CD8-positive, alpha-beta memory T cell (primary cell): ENCODE results near the gene NPY4R2. TPM values are rescaled to one million over a fixed set of nuclear protein-coding genes. Genes with fewer than 3 reads are reported as not detected.
"Not testable (repeated sequence)": the region's sequence is repeated elsewhere in the genome, so short reads cannot be mapped to it uniquely, and the experiment has no call there.

Experiments used
- CTCF ChIA-PET: fragments of 350-600 bp; sonication (Branson Sonifier 250); formaldehyde crosslinking; loops from one replicate; lab custom pipeline; 2021; ENCODE audit warnings: antibody characterized with exemption; lab: Charles Lee
- POLR2A ChIA-PET: fragments of 350-600 bp; sonication (Branson Sonifier 250); formaldehyde crosslinking; loops from one replicate; lab custom pipeline; 2021; ENCODE audit warnings: antibody characterized with exemption; lab: Charles Lee
- DNase-seq, 5 donors: peaks; one replicate each; pipeline versions ENCODE4 v3.0.0 to v3.0.0-alpha.2; 2020 to 2022; ENCODE audit warnings: mixed read lengths in 1 of 5
- H3K27ac ChIP-seq: one replicate; pipeline ENCODE4 v1.7.0; 2013; ENCODE audit warnings: low read depth, mild to moderate bottlenecking, low read length, moderate library complexity
- H3K27me3 ChIP-seq: 2 replicates; pipeline ENCODE4 v1.7.0; 2013; ENCODE audit warnings: low read length, mild to moderate bottlenecking; ENCODE audit not compliant: insufficient read depth, poor library complexity, severe bottlenecking
- H3K36me3 ChIP-seq: 2 replicates; pipeline ENCODE4 v1.7.0; 2013; ENCODE audit warnings: mild to moderate bottlenecking, low read length, moderate library complexity; ENCODE audit not compliant: insufficient read depth
- H3K4me1 ChIP-seq: 2 replicates; pipeline ENCODE4 v1.7.0; 2013; ENCODE audit warnings: mild to moderate bottlenecking, low read length, moderate library complexity; ENCODE audit not compliant: insufficient read depth
- H3K4me3 ChIP-seq: 2 replicates; pipeline ENCODE4 v1.7.0; 2013; ENCODE audit warnings: mild to moderate bottlenecking, low read length
- H3K9me3 ChIP-seq: 2 replicates; pipeline ENCODE4 v1.7.0; 2013; ENCODE audit warnings: mild to moderate bottlenecking, low read length
- H3K27ac Mint-ChIP-seq, 8 donors: one replicate each; pipeline ENCODE4 v1.8.0; 2020 to 2021; ENCODE audit warnings: mixed read lengths in 8 of 8, mild to moderate bottlenecking in 6 of 8, inconsistent platforms in 3 of 8, moderate library complexity in 3 of 8
- H3K27me3 Mint-ChIP-seq, 2 donors: one replicate each; pipeline ENCODE4 v1.8.0; 2020 to 2021; ENCODE audit warnings: mixed read lengths in 2 of 2, mild to moderate bottlenecking in 1 of 2, moderate library complexity in 1 of 2
- H3K36me3 Mint-ChIP-seq, 3 donors: one replicate each; pipeline ENCODE4 v1.8.0; 2020 to 2021; ENCODE audit warnings: mixed read lengths in 3 of 3, inconsistent platforms in 1 of 3, mild to moderate bottlenecking in 1 of 3
- H3K4me1 Mint-ChIP-seq, 3 donors: one replicate each; pipeline ENCODE4 v1.8.0; 2020 to 2021; ENCODE audit warnings: mixed read lengths in 3 of 3, inconsistent platforms in 1 of 3, mild to moderate bottlenecking in 1 of 3
- H3K4me3 Mint-ChIP-seq, 7 donors: one replicate each; pipeline ENCODE4 v1.8.0; 2020 to 2021; ENCODE audit warnings: mixed read lengths in 7 of 7, mild to moderate bottlenecking in 6 of 7, moderate library complexity in 4 of 7, inconsistent platforms in 2 of 7
- H3K9me3 Mint-ChIP-seq, 5 donors: one replicate each; pipeline ENCODE4 v1.8.0; 2020 to 2022; ENCODE audit warnings: mixed read lengths in 5 of 5, mild to moderate bottlenecking in 3 of 5, moderate library complexity in 2 of 5, inconsistent platforms in 1 of 5
- polyA plus RNA-seq: library from polyadenylated mRNA; unstranded; fragments of 300-500 nt; fragmentation: Illumina TruSeq; gene quantifications from one replicate; pipeline ENCODE4 v1.2.3, GENCODE V29; 2021
- total RNA-seq, 2 experiments: library from RNA; stranded (reverse); gene quantifications; one replicate each; pipeline ENCODE4 v1.2.3, GENCODE V29; 2021

NPY4R2 gene
- total and polyA plus RNA-seq, 3 experiments from 2014 or later = not detected

- H3K9me3 ChIP-seq, POLR2A ChIA-PET, H3K36me3 ChIP-seq, DNase-seq, H3K27me3 Mint-ChIP-seq, H3K4me1 Mint-ChIP-seq, H3K4me1 ChIP-seq, H3K9me3 Mint-ChIP-seq, H3K27ac Mint-ChIP-seq, H3K4me3 Mint-ChIP-seq, H3K27me3 ChIP-seq, H3K4me3 ChIP-seq, H3K36me3 Mint-ChIP-seq, CTCF ChIA-PET, H3K27ac ChIP-seq: not testable (repeated sequence)
Observed at GRCh38 chr10:47892494-47893261, 25.8 kb upstream of the NPY4R2 start.

- H3K9me3 Mint-ChIP-seq, H3K9me3 ChIP-seq, H3K27ac Mint-ChIP-seq, H3K4me3 Mint-ChIP-seq, H3K36me3 ChIP-seq, H3K27ac ChIP-seq, DNase-seq, H3K36me3 Mint-ChIP-seq, POLR2A ChIA-PET, H3K27me3 ChIP-seq, H3K4me3 ChIP-seq, H3K27me3 Mint-ChIP-seq, H3K4me1 Mint-ChIP-seq, H3K4me1 ChIP-seq, CTCF ChIA-PET: not testable (repeated sequence)
Observed at GRCh38 chr10:47894571-47894970, 23.9 kb upstream of the NPY4R2 start.

- H3K27ac Mint-ChIP-seq, POLR2A ChIA-PET, H3K4me3 Mint-ChIP-seq, DNase-seq, H3K27me3 Mint-ChIP-seq, H3K36me3 Mint-ChIP-seq, H3K27me3 ChIP-seq, H3K9me3 ChIP-seq, H3K9me3 Mint-ChIP-seq, H3K4me1 Mint-ChIP-seq, H3K27ac ChIP-seq, H3K4me3 ChIP-seq, H3K4me1 ChIP-seq, CTCF ChIA-PET, H3K36me3 ChIP-seq: not testable (repeated sequence)
Observed at GRCh38 chr10:47897813-47898212, 20.6 kb upstream of the NPY4R2 start.

- not testable (repeated sequence) for H3K36me3 Mint-ChIP-seq, H3K4me3 Mint-ChIP-seq
Observed at GRCh38 chr10:47909333-47909732, 9.1 kb upstream of the NPY4R2 start.

GRCh38 chr10:47910486-47910885, 8.0 kb upstream of the NPY4R2 start:
- H3K4me1 ChIP-seq, H3K27ac Mint-ChIP-seq, POLR2A ChIA-PET, H3K9me3 ChIP-seq, CTCF ChIA-PET, H3K27me3 ChIP-seq, H3K36me3 Mint-ChIP-seq, H3K4me3 ChIP-seq, DNase-seq, H3K9me3 Mint-ChIP-seq, H3K27ac ChIP-seq, H3K36me3 ChIP-seq, H3K4me3 Mint-ChIP-seq, H3K27me3 Mint-ChIP-seq, H3K4me1 Mint-ChIP-seq: not testable (repeated sequence)

More at GRCh38 chr10:47909333-47909732, 9.1 kb upstream of the NPY4R2 start:
- DNase-seq, H3K4me1 Mint-ChIP-seq, H3K27ac ChIP-seq, H3K27me3 Mint-ChIP-seq, CTCF ChIA-PET, H3K4me1 ChIP-seq, H3K9me3 Mint-ChIP-seq, H3K27me3 ChIP-seq, H3K27ac Mint-ChIP-seq, H3K9me3 ChIP-seq, H3K4me3 ChIP-seq, POLR2A ChIA-PET, H3K36me3 ChIP-seq: not testable (repeated sequence)

- H3K9me3 Mint-ChIP-seq, POLR2A ChIA-PET, H3K4me3 ChIP-seq, H3K4me3 Mint-ChIP-seq, H3K9me3 ChIP-seq, H3K27ac ChIP-seq, H3K4me1 Mint-ChIP-seq, H3K27me3 Mint-ChIP-seq, H3K27ac Mint-ChIP-seq, H3K36me3 Mint-ChIP-seq, DNase-seq, CTCF ChIA-PET, H3K27me3 ChIP-seq, H3K4me1 ChIP-seq, H3K36me3 ChIP-seq: not testable (repeated sequence)
Observed at GRCh38 chr10:47914052-47914451, 4.4 kb upstream of the NPY4R2 start.

- H3K27me3 Mint-ChIP-seq, H3K27ac Mint-ChIP-seq, POLR2A ChIA-PET, CTCF ChIA-PET, H3K4me1 ChIP-seq, H3K36me3 ChIP-seq, DNase-seq, H3K36me3 Mint-ChIP-seq, H3K9me3 Mint-ChIP-seq, H3K27me3 ChIP-seq, H3K27ac ChIP-seq, H3K4me3 Mint-ChIP-seq, H3K4me1 Mint-ChIP-seq, H3K9me3 ChIP-seq, H3K4me3 ChIP-seq: not testable (repeated sequence)
Observed at GRCh38 chr10:47915849-47916548, 2.5 kb upstream of the NPY4R2 start.

GRCh38 chr10:47920610-47921009, 2.1 kb downstream of the NPY4R2 start:
- H3K4me3 Mint-ChIP-seq, H3K36me3 Mint-ChIP-seq, H3K4me3 ChIP-seq, H3K27me3 ChIP-seq, H3K4me1 ChIP-seq, POLR2A ChIA-PET, H3K36me3 ChIP-seq, DNase-seq, H3K27me3 Mint-ChIP-seq, H3K27ac Mint-ChIP-seq, CTCF ChIA-PET, H3K27ac ChIP-seq, H3K4me1 Mint-ChIP-seq, H3K9me3 Mint-ChIP-seq, H3K9me3 ChIP-seq: not testable (repeated sequence)
